ENCODE results near the gene ZNF563.
A peak's percentile ranks its signal among the peaks of the same experiment; 100 is the strongest.

ZNF563 gene

DNA sequence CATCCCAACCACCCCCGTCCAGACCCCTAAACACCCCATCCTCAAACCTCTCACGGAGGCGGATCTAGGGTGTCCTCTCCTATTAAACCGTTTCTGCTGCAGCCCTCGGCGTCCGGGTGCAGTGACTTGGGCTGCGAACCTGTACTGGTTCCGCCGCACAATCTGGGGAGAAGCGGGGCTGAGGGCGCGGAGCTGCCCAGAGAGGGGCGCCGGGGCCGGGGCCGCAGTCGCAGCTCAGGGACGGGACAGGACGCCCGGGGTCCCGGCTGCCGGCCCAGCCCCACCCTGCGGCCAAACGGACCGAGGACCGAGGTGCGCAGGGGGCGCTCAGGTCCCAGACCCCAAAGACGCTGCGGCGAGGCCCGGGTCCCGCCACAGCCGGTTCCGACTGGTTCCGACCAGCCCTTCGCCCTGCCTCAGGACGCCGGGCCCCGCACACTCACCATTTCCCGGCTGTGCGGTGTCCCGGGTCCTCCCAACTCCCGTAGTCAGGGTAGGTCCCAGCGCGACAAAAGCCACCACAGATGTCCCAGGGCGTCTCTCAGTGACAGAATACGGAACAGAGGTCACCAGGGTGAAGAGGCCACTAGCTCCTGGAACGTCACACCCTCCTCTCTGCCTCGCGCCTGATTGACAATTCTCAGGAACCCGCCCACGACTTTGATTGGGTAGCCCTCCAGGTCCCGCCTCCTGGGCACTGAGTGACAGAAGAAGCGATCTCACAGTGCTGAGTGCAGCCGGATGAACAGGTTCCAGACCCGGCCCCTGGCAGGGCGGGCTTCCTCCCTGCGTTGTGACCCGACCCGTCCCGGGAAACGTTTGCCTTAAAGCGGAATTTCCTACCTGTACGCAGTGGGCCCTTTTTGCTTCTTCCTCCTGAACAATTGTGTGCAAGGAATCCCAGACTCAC is 38.9 kb downstream of the ZNF563 start, which contains the start of gene ZNF44:
Gene ZNF44, minus strand, starts transcription at position 635 of the 910 bp plus-strand sequence. Its CDS starts 189 bp downstream, at position 446.
- peak; percentile 94 to 96 for DNase-seq

DNA sequence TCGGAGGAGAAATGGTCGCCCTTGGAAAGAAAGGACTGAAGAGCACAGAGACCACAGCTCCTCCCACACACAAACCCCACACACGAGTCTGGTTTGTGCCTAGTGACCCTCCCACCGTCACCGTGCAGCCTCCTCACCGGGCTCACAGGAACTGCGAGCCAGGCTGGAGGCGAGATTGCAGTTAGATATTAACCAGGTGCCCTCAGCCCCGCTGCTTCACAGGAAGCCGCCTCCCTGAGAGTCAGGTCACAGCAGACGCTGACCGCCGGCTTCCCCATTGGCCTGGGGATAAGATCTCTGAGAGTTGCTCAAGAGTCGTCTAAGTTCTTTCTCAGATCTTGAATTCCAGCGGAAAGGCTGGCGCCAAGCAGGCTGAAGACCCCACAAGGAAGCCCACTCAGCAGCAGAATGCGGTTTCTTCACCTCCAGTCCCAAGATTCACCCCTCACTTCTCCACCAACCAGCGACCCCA is 39.6 kb downstream of the ZNF563 start:
- peak; percentile 14 to 38 for DNase-seq

DNA sequence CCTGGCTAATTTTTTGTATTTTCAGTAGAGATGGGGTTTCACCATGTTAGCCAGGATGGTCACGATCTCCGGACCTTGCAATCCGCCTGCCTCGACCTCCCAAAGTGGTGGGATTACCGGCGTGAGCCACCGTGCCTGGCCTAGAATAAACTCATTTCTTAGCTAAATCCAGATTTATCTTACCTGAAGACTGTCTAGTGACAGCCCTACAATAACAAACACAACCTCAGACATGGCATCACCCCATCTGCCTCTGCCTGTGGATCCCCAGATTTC is 43.7 kb downstream of the ZNF563 start:
- no peak for DNase-seq

DNA sequence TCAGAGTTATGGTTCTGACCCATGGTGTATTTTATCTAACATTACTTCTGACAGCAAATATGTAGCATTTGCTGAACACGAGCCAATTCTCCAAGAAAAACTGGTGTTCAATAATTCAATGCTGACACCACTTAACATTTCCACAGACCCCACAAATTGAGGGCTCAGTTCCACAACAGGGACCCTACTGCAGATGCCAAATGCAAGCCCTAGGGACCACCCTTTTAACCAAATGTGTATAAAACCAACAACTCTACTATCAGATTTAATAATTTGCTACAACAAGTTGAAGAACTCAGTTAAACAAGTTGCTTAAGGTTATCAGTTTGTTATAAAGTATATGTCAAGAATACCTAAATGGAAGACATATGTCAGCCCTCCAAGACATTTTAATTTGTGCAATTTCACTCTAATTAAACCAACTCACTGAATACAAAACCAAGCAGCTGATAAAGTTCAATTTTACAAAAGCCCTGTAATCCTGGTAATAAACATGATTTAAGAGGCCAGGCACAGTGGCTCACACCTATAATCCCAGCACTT is 45.4 kb downstream of the ZNF563 start:
- DNase-seq = no peak

DNA sequence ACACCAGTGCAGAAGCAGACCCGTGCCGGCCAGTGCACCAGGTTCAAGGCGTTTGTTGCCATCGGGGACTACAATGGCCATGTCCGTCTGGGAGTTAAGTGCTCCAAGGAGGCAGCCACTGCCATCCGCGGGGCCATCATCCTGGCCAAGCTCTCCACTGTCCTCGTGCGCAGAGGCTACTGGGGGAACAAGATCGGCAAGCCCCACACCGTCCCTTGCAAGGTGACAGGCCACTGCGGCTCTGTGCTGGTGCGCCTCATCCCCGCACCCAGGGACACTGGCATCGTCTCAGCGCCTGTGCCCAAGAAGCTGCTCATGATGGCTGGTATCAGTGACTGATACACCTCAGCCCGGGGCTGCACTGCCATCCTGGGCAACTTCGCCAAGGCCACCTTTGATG is 48.8 kb downstream of the ZNF563 start:
- DNase-seq = no peak

DNA sequence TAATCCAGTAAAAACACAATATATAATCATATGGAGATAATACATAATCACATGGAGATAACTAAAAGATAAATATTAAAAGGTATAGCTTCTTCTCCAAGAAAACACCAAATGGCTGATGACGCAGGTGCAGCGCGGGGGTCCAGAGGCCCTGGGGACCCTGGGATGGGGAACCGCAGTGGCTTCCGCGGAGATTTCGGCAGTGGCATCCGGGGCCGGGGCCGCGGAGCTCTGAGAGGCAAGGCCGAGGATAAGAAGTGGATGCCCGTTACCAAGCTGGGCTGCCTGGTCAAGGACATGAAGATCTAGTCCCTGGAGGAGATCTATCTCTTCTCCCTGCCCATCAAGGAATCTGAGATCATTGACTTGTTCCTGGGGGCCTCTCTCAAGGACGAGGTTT is 49.2 kb downstream of the ZNF563 start:
- DNase-seq = no peak

DNA sequence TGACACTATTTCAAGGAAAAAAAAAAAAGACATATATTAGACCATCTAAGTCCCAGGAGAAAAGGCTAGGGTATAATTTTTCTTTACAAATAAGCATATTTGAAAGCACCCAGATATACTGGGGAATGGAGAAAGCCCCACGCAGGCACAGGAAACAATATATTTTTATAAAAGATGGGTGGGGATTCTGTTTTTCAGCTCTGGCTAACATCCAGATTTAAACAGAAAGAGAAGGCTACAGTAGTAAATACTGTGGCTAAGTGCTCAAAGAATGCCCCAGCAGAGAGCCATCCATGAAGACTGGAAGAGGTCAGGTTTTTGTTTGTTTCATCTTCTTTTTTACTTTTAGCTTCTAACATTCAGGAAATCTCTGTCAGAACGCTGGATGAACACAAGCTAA is 54.7 kb downstream of the ZNF563 start:
- no peak for DNase-seq

DNA sequence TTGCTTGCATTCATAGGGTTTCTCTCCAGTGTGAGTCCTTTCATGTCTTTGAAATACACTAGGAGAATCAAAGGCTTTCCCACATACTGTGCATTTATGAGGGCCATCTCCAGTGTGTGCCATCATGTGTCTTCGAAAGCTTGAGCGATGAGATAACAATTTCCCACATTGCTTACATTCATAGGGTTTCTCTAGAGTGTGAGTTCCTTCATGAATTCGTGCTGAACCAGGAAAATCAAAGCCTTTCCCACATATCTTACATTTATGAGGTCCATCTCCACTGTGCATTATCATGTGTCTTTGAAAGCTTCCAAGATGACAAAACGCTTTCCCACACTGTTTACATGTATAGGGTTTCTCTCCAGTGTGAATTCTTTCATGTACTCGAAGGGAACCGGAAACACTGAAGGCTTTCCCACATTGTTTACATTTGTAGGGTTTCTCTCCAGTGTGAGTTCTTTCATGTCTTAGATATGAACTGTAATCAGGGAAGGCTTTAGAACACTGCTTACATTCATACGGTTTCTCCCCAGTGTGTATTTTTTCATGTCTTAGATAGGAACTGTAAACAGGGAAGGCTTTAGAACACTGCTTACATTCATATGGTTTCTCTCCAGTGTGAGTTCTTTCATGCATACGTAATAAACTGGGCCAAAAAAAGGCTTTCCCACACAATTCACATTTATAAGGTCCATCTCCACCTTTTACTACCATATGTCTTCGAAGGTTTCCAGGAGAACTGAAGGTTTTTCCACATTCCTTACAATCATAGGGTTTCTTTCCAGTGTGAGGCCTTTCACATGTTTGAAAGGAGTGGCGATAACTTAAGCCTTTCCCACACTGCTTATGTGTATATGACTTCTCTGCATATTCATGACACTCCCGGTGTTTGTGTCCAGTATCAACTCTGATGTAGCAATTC is 60.2 kb downstream of the ZNF563 start:
- no peak for DNase-seq

DNA sequence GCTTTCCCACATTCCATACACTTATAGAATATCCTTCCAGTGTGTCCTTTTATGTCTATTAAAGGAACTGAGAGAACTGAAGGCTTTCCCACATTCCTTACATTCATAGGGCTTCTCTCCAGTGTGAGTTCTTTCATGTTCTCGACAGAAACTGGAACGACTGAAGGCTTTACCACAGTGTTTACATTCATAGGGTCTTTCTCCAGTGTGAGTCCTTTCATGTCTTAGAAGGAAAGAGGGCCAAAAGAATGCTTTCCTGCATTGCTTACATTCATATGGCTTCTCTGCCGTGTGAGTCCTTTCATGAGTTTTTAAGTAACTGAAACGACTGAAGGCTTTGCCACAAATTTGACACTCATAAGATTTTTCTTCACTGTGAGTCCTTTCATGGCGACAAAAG is 61.0 kb downstream of the ZNF563 start:
- no peak for DNase-seq

DNA sequence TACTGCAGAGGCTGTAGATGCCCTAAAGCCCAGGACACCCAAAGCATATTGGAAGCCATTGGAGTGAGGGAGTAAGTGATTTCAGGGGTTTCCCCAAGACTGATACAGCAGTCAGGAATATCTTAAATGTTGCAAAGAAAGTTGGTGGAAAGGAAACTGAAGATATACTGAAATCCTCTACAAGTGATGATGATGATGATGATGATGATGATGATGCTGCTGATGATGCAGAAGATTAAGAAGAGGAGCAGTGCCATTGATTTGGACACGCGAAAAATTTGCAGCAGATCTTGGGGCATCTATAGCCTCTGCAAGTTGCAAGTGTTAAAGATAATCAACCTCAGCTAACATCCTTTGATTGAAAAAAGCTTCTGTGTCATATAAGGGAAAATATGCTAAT is 62.6 kb downstream of the ZNF563 start:
- no peak for DNase-seq

Data from SHP77 (cell line).